Urothelium cell line (cell line): ENCODE measurements around the gene OCA2.
A peak's percentile ranks its signal among the peaks of the same experiment; 100 is the strongest.
"Not testable (repeated sequence)": the region's sequence is repeated elsewhere in the genome, so short reads cannot be mapped to it uniquely, and the experiment has no call there.

ENCODE experiments used
- DNase-seq: peaks from one replicate; pipeline ENCODE4 v3.0.0; 2011; ENCODE audit warnings: low spot score, mixed read lengths
- FAIRE-seq: peaks from 2 replicates; lab custom pipeline; 2011; peaks lifted over from hg19 to GRCh38; lab: Jason Lieb, UNC

OCA2 gene

DNA sequence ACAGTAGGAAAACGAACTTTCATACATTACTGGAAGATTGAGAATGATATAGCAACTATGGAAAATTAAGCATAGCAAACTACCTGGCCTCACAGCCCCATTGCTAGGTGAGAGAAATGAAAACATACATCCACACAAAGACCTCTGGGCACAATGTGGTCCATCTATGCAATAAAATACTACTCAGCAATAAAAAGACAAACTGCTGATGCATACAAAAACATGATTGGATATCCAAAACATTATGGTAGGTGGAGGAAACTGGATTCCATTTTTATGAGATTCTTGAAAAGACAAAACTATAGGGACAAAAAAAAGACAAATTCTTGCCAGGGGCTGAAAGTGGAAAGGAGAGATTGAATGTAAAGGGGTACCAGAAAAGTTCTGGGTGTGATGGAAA, 308.8 kb downstream of the OCA2 start:
- no peak for FAIRE-seq
- no peak for DNase-seq

DNA sequence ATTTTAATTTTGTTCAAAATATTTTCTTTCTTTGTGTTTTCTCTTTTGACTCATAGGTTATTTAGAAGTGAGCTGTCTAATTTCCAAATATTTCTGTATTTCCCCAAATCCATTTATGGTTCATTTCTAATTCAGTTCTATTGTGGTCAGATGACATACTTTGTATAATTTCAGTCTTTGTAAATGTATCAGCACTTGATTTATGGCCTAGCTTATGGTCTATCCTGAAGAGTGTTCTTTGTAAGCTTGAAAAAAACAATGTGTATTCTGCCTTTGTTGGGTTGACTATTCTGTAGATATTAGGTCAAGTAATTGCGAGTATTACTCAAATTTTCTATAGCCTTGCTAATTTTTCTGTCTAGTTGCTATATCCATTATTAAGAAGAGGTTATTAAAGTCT, 311.2 kb downstream of the OCA2 start:
- DNase-seq (no peak), FAIRE-seq (no peak)

- no peak for DNase-seq
- FAIRE-seq: peak; percentile 56
These were observed 315.0 kb downstream of the OCA2 start for GRCh38 chr15:27784107-27784506.

DNA sequence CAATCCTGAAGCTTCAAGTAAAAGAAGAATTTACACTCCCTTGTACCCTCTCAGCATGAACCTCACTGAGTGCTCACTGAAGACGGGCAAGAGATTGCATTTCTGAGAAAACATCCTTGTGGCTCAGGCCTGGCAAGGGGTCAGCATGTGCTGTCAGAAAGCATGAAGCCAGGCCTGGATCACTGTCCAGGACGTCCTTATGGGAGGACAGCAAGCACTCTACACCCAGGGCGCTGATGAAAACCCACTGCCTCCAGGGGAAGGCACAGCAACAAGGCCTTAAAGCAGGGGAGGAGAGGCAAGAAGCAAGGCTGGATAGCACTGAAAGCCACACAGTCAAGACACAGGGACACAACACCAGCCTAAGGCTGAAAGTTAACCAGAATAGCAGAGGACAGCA, 315.4 kb downstream of the OCA2 start:
- peak; percentile 61 for FAIRE-seq

GRCh38 chr15:27782125-27782524, 317.0 kb downstream of the OCA2 start:
- FAIRE-seq (no peak), DNase-seq (no peak)

More for the DNA sequence above, 315.4 kb downstream of the OCA2 start:
- no peak for DNase-seq

DNA sequence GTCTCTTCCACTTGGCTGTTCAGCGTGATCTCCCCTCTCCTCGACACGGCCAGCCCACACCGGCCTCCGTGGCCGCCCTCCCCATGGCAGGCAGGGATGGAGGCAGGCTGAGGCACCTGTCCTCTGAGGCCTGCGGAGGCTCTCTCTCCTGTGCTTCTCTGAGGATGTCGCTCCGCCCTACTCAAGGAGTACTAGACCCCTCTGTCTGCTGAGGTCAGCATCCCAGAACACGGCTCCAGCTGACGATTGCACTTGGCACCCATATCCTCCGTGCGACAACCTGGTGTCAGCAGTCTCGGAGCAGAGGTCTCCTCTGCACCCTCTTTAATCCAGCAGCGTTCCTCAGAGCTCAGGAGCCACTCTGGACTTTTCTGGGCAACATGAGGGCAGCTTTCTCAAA, 322.6 kb downstream of the OCA2 start:
- DNase-seq: no peak
- no peak for FAIRE-seq

- FAIRE-seq (no peak), DNase-seq (no peak)
These were observed 324.5 kb downstream of the OCA2 start for GRCh38 chr15:27774638-27775037.

DNA sequence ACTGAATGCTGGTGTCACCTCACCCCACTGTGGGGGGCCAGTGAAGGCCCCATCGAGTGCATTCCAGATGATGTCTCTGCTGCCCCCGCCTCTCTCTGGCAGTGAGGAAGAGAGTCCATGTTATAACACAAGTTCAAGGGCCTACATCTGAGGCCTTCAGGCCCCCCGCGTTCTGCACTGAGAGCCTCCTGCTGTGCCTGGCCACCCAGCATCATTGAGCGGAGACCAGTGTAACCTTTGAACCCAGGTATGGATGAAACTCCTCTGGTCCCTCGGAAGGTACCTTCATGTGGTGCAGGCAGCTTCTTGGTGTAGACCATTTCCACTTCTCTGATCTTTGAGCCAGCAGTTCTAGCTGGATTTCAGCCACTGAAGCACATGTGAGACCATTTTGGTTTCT, 324.9 kb downstream of the OCA2 start:
- FAIRE-seq: no peak
- no peak for DNase-seq

GRCh38 chr15:27771892-27772291, 327.2 kb downstream of the OCA2 start:
- DNase-seq (no peak), FAIRE-seq (no peak)

DNA sequence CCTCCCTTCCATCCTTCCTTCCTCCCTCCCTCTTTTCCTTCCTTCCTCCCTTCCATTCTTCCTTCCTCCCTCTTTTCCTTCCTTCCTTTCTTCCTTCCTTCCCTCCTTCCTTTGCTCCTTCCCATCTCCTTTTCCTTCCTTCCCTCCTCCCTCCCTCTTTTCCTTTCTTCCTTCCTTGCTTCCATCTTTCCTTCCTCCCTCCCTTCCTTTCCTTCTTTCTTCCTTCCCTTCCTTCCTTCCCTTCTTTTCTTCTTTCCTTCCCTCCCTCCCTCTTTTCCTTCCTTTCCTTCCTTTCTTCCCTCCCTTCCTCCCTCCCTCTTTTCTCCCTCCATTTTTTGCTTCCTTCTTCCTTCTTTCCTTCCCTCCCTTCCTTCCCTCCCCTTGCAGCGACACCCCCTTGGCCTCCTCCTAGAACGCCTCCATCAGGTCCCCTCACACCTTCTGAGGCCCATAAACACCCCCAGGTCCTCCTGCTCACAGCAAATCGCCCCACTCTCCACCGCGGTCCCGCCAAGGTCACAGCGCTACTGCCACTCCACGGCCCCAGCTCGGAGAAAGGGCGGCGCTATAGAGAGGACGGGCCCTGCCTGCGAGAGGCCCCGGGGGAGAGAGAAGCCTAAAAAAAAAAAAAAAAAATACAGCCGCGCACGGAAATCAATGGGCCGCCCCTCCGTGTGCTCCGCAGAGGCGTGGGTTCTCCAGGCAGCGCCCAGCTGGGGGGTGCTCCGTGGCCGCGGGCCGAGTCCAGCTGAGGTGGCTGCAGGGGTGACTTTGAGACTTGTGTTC, 328.2 kb downstream of the OCA2 start:
- DNase-seq (peak; percentile 37), FAIRE-seq (no peak)

DNA sequence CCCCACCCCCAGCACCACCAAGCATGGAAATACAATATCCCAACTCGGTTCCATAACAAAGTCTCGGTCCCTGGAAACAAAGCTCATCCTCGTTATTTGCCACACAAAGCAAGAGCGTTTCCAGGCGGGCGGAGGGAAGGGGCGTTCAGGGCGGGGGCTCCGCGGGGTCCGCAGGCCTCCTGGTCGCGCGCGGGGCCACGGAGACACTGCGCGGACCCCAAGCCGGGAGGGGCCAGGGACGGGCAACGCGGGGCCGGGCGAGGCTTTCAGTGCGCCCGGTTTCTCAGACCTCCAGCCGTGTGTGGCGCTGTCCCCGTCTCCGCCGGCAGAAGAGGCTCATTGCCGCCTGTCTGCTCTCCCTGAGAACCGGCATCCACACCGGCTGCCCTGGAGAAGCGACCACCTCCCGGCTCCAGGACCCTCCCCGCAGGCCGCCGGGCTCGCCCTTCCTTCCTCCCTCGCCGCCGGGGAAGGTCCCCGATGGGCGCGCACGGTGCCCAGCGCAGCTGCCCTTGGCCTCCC, 329.0 kb downstream of the OCA2 start:
- FAIRE-seq: no peak

DNA sequence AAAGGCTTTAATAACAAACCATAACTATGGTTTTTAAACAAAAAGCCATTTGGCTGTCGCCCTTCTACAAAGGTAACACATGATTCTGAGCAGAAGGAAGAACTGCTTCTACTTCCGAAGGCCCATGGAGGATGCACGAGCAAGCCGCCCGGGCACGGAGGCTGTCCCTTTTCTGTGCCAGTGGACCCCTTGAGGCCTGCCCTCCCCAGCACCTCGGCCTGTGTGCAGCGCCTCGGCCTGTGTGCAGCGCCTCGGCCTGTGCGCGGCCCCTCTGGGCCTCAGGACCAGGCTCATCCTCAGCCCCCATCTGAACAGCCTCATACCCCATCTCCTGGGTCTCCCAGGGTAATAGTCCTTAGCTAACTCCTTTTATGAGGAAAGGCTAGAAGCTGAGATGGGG, 329.5 kb downstream of the OCA2 start:
- FAIRE-seq (no peak), DNase-seq (no peak)

More for the DNA sequence above, 329.0 kb downstream of the OCA2 start:
- DNase-seq: peak; percentile 61

GRCh38 chr15:27768732-27769475, 330.2 kb downstream of the OCA2 start:
- DNase-seq (no peak), FAIRE-seq (no peak)

- DNase-seq: no peak
- FAIRE-seq: no peak
These were observed 331.0 kb downstream of the OCA2 start for GRCh38 chr15:27767918-27768640.

GRCh38 chr15:27767430-27767829, 331.7 kb downstream of the OCA2 start:
- not testable (repeated sequence) for DNase-seq, FAIRE-seq

- FAIRE-seq (no peak), DNase-seq (no peak)
These were observed 334.8 kb downstream of the OCA2 start for GRCh38 chr15:27764339-27764738.

- no peak for DNase-seq
- FAIRE-seq: no peak
These were observed 335.6 kb downstream of the OCA2 start for GRCh38 chr15:27763514-27763913.

DNA sequence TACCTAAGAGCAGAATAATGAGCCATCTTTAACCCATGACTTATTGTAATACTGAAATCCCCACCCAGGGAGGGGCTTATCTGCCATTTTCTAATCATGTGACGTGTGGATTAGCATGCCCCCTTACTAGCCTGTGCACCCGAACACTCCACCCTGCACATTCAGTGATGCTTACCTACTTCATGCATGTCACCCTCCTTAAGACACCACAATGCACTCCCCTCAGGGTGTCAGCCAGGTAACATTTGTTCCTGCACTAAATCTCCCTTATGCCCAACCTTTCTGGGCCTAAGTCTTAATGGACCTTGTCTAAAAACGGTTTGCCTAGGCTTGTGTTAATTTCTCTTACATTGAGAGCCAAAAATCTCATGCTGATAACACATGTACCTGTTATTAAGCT, 336.6 kb downstream of the OCA2 start:
- FAIRE-seq (no peak), DNase-seq (no peak)

- no peak for FAIRE-seq
These were observed 342.1 kb downstream of the OCA2 start for GRCh38 chr15:27757052-27757451.

DNA sequence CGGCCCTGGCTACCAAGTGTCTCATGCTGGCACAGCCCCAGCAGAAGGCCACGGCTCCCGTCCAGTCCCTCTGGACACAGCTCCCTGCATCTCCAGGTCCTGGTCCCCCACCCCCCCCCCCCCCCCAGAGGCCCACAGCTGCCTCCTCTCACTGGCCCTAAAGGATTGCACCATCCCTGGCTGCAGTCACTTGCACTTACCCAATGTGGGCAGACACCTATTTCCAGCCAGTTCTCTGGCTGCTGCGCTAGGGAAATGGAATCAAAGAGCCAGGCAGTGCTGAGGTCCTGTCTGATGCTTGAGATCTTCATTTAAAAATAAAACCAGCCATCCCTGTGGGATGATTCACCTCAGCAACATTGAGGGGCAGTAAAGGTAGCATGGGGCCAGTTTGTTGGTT, 346.4 kb downstream of the OCA2 start:
- DNase-seq: no peak
- FAIRE-seq: no peak

More at GRCh38 chr15:27757052-27757451, 342.1 kb downstream of the OCA2 start:
- DNase-seq: no peak

DNA sequence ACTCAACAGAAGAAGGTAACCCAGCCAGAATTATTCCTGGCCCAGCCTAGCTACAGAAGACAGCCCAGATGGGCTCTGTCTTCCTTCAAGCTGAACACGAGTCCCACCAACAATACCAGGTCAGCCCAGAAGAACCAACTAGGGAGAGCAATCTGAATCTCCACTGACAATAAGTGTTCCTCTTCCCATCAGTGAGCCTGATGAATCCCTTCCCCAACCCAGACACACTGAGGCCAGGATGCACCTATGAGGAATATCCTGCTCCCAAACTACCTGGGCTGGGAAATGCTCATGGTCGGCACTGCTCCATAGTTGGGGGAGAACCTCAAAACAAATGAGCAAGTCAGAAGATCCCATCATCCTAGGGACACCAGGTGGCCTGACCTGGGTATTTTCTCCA, 351.1 kb downstream of the OCA2 start:
- FAIRE-seq (no peak), DNase-seq (no peak)
